22Rv1 (cell line): ENCODE results near the gene DCHS1.

Experiments used
- H3K27ac ChIP-seq: fragments of 450-650 bp; 2 replicates; pipeline ENCODE4 v1.5.1; 2017
- CTCF ChIP-seq: fragments of 450-650 bp; IDR thresholded peaks from 2 replicates; pipeline ENCODE4 v1.5.1; 2017; ENCODE audit warnings: mild to moderate bottlenecking
- ZFX ChIP-seq: fragments of 450-650 bp; IDR thresholded peaks from 2 replicates; pipeline ENCODE4 v1.6.1; 2017; ENCODE audit warnings: antibody characterized with exemption, borderline replicate concordance

DCHS1 gene

GRCh38 chr11:6583584-6583983, 72.0 kb downstream of the DCHS1 start:
- no peak for TF ChIP-seq ZFX
- TF ChIP-seq CTCF = no peak
- H3K27ac ChIP-seq = no peak overlapping the region

GRCh38 chr11:6579681-6580080, 75.9 kb downstream of the DCHS1 start:
- no peak overlapping the region for H3K27ac ChIP-seq
- TF ChIP-seq CTCF (no peak), ZFX (no peak)

GRCh38 chr11:6578134-6578533, 77.5 kb downstream of the DCHS1 start:
- H3K27ac ChIP-seq = no peak overlapping the region
- no peak for TF ChIP-seq ZFX
- no peak for TF ChIP-seq CTCF

GRCh38 chr11:6576471-6577373, 78.9 kb downstream of the DCHS1 start:
- TF ChIP-seq CTCF (no peak), ZFX (no peak)
- H3K27ac ChIP-seq = no peak overlapping the region

- H3K27ac ChIP-seq = no peak overlapping the region
- TF ChIP-seq CTCF (no peak), ZFX (no peak)
These were observed 80.5 kb downstream of the DCHS1 start for GRCh38 chr11:6574816-6575715.

- H3K27ac ChIP-seq = no peak overlapping the region
- TF ChIP-seq CTCF (no peak), ZFX (no peak)
These were observed 83.4 kb downstream of the DCHS1 start for GRCh38 chr11:6572215-6572614.
